Erythroblast (primary cell): Measurements from ENCODE around the gene PRKG1.

Experiments
- DNase-seq, 2 experiments: peaks; one replicate each; lab custom pipeline; 2025; lab: John Stamatoyannopoulos, UW
- GATA1 ChIP-seq: IDR thresholded peaks from 2 replicates; pipeline ENCODE4 v1.6.1; 2011; ENCODE audit warnings: low read depth, mild to moderate bottlenecking, control low read depth, low read length, moderate library complexity
- POLR2A ChIP-seq: IDR thresholded peaks from 2 replicates; pipeline ENCODE4 v1.6.1; 2011; ENCODE audit warnings: mild to moderate bottlenecking, low read length

PRKG1 gene

DNA sequence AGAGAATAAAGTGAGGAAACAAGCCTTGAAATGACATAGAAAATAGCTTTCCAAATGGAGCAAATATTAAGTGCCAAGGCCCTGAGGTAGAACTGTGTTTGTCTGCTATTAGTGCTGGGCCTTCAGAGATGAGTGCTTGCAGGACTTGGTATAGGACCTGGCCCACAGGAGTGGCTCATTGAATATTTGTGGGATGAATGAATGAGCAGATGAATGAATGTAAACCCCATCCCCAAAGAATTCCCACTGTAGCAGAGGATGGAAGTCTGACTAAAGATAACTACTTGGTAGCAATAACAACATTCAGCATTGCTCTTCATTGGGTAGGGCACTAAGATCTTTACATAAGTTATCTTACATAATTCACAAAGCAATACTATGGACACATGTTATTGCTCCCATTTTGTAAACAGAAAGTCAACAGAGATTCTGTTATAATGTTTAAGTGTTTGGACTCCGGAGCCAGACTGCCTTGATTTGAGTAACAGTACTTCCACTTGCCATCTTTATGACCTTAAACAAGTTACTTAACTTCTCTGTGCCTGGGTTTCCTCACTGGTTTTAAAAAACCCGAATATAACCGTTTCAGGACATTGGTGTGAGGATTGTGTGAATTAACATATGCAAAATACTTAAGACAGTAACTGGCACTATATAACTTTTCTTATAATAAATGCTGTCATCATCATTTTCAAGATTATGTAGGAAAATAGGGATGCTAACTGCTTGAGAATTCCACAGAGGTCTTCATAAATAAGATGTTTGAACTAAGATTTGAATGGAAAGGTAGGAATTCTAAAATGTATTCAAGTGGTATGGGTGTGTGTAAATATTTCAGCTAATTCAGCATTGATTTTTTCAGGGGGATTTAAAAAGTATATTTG, 141.9 kb downstream of the PRKG1 start:
- DNase-seq: no peak
- TF ChIP-seq GATA1 (no peak), POLR2A (no peak)

DNA sequence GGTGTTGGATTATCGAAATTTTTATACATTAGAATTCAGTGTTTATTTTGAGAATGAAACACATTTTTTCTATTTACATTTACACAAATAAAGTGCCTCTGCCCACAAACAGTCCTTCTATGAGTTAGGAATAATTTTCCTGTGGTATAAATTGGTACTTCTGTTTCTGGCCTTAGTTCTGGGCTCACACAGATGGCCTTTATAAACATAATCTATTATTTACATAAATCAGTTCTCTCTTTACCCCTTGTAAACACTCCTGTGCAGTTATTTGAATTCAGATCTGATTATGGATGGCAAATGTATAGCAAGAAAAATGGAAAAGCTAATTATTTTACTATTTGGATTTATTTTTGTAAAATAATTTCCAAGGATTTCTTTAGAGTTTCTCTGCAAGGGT, 143.2 kb downstream of the PRKG1 start:
- no peak for TF ChIP-seq GATA1
- no peak for TF ChIP-seq POLR2A
- DNase-seq: no peak

DNA sequence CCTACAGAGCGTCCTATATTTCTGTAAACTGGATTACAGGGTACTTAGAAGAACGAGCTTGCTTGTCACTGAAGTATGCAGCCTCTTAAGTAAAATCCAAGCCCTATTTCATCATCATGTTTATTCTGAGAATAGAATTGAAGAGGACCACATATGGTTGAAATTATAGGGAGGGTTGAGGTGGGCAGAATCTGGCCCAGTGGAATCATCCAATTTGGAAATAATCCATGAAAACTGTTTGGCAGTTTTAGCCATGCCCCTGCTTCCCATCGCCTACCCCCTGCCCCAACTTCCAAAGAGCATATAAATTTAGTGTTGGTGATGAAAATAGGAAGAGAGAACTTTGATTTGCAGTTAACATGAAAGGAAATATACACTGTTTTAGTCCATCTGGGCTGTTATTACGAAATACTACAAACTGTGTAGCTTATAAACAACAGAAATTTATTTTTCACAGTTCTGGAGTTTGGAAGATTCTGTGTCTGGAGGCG, 150.4 kb downstream of the PRKG1 start:
- DNase-seq: no peak
- no peak for TF ChIP-seq GATA1
- no peak for TF ChIP-seq POLR2A

DNA sequence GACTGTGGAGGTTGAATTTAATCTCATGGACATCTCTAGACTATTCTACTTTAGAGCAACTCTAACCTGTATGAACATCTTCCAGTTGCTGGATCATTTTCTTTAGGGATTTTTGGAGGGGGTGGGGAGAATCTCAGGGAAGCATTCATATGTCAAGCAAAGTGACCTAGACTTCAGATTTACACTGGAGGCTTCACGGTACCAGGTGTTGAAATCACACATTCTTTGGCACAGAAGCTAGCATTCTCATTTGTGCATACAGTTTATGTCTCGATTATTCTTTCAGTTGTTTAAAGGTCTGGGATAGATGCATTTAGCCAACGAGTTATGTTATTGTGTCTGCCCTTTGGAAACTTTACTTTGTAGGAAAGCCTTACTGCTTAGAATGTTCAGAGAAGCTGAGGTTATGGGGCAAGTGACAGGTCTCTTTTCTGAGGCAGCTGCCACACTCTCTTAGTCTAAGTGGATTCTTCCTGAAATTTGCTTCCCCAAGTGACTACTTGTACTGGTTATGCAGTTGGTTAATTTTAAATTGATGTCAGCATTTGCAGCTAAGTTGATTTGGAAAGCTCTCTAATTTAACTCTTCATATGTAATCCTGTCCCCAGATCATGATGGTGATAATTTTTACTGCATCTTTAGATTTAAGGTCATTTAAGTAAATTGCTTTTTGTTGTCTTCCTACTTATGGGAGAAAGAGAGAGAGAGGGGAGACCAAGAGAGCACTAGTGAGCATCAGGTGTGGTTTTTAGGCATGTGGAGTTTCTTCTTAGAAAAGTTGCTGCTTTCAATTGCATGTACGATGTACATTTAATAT, 153.8 kb downstream of the PRKG1 start:
- DNase-seq: no peak
- TF ChIP-seq POLR2A: no peak
- no peak for TF ChIP-seq GATA1

DNA sequence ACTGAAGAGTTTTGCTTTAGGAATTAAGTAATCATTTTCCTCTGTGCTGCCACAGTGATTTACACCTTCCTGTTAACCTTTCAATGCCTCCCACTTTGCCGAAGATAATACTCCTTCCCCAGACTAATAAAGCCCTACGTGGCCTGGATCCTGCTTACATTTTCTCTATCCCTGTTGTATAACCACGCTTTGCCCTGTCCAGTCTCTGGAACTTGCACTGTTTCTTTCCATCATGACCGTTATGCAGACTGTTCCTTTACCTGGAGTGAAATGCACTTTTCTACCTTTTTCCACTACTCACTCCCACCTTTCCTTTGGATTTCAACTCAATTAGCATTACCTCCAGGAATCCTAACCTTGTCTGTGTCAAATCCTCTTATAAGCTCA, 154.4 kb downstream of the PRKG1 start:
- no peak for DNase-seq
- TF ChIP-seq GATA1 (no peak), POLR2A (no peak)

DNA sequence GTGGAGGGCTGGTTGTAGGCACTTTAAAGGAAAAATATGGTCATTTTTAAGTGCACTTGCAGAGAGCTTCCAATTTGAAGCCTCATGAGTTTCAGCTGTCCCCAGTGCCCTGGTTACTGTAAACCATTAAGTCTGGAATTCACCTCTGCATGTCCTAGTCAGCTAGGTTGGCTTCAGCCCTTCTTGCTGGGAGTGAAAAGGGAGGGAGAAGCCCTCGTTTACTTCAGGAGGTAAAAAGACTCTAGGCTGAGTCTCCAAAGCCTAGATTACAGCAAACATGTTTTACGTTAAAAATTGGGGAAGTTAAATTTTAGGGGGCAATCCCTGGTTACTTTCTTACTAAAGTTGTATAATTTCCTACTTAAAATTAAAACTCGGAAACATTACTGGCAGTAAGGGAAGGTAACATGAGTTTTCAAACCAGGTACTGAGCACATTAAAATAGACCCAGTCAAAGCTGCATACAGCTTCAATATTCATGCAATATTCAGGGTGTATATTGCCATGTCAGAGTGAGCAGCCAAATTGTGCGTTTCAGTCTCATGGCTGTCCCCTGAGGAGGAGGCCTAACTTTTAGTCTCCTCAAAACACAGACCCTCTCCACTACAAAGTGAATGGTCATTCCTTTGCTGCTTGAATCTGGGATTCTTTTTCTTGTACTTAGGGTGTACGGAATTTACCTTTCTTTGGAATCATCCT, 156.7 kb downstream of the PRKG1 start:
- TF ChIP-seq GATA1: no peak
- no peak for TF ChIP-seq POLR2A
- DNase-seq: no peak

DNA sequence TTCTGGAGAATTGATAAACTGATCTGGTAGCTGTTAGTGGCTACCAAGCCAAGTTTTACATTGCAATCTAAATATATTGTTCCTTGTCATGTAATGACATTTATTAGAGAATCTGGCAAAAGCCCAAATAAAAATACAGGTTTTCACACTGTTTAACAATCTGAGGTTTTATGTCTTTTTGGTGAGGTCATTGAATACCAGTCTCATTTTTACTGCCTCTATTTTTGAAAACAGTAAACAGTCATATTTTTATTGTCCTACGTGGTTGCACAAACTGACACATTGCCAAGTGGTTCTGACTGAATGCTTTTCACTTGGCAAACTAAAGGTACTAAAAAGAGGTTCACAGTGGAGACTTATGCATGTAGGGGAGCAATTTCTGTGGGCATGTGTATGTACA, 157.5 kb downstream of the PRKG1 start:
- DNase-seq: no peak
- no peak for TF ChIP-seq GATA1
- no peak for TF ChIP-seq POLR2A

DNA sequence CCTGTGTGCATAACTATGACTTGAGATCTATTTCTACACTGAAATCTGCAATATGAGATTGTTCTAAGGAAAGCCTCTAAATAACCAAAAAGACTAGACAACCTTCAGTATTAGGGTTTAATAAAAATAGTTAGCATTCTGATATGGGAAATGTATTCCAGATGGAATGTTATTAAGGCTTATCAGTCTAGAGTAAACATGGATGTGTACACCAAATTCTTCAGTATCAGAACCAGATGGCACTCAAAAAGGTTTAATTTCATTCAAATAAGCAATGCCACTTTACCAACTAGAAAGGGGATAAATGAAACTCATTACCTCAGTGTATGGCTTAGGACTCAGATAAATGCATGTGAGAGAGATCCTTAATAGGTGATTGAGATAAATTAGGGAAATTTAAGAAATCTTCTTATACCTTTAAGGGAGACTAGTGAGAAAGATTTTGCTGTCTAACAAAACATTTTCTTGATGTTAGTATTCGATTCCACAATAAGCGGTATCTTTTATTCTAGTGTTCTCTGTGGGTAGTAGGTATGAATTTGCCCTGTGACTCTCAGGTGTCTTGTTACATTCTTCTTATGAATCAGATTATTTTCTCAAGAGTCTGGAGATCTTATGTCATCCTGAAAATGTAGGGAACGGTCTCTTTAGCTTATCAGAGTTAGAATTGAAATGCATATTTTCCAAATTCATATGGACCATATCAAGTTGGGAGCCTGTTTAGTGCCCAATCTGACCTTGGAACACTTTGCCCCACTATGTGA, 159.2 kb downstream of the PRKG1 start:
- TF ChIP-seq GATA1 (no peak), POLR2A (no peak)
- DNase-seq: no peak

DNA sequence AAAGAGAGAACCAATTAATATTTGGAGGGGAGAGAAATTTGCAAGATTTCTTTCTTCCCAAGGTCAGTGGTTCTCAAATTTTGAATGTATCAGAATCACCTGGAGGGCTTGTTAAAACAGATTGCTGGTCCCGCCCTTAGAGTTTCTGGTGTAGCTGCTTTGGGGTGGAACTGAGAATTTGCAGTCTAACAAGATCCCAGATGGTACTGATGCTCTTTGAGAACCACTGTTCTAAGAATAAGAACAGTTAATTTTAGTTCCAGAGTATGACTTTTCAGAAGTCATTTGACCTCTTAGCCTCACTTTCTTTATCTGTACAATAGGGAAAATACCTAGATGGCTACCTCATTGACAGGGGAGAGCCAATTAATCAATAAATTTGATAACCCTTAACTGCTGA, 161.6 kb downstream of the PRKG1 start:
- DNase-seq: no peak
- TF ChIP-seq GATA1: no peak
- TF ChIP-seq POLR2A: no peak

DNA sequence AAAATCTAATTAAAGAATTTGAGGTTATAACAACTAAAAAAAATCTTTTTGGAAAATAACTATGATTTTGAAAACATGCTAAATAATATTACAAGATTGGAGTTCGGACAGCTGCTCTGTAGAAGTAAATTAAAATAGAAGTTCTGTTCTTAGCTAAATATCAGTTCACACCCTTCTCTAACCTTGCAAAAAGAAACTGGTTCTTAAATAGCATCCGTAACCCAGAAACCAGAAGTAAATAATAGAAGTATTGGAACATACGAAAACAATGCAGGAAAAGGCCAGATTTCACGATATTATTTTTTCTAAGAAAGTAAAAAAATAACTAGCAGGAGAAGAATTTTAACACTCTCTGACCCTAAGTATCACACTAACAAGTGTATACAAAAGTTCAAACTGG, 164.7 kb downstream of the PRKG1 start:
- TF ChIP-seq GATA1 (no peak), POLR2A (no peak)
- DNase-seq: no peak

DNA sequence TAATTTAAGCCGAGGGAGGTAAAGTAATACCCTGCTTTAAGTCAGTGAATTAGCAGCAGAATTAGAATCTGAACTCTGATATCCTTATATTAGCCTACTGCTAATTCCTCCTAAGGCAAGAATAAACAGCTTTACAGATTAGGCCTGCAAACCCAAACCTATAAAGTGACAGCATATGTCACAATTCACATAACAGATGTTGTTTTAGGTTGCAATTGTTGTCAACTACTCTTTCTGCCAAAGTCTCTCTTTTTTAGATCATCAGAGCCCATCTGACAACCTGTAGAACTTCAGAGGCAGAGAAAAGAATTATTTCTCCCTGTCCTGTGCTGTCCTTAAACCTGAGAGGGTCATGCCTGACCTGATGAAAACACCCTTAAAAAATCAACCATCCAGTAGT, 167.2 kb downstream of the PRKG1 start:
- DNase-seq: no peak
- TF ChIP-seq GATA1: no peak
- no peak for TF ChIP-seq POLR2A

DNA sequence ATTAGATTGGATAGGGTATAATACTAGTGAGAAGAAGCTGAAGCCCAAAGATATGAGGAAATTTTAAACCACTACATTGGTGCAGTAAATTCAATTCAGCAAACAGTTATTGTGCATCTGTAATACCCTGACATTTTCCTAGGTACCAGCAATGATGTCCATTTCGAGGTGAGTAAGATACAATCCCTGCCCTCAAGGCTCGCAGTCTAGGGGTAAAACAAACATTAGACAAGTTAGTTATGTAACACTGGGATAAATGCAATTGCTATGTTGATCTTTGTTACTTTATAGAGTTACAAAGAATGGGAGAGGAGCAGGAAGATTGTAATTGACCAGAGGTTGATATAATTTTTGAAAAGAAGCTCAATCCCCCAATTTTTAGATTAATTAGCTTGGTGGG, 168.1 kb downstream of the PRKG1 start:
- TF ChIP-seq POLR2A: no peak
- DNase-seq: no peak

DNA sequence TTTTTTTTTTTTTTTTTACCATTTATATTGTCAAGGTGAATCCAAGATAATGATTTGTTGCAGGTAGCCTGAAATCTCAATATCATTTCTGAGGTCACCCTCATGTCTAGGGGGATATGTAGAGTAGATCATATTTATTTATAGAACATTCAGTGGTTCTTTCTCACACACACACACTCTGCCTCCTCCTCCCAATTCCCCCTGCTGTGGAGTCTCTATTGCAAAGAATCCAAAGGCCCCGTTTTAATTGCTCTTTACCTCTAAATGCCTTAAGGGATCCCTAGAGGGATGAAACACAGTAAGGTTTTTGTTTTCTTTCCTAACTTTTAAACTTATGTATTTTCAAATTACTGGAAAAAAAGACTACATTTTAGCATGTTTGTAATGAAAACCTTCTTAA, 170.0 kb downstream of the PRKG1 start:
- TF ChIP-seq POLR2A (no peak), GATA1 (no peak)
- DNase-seq: no peak
